NOMO-1 (cell line): ENCODE data around the gene IFT122.

ENCODE experiments used
- DNase-seq, 2 experiments: peaks; one replicate each; lab custom pipeline; 2025; ENCODE audit not compliant: unreplicated experiment in 2 of 2; lab: John Stamatoyannopoulos, UW

The IFT122 gene

GRCh38 chr3:129567176-129567705 is 127.2 kb downstream of the IFT122 start:
- DNase-seq = no peak

- no peak for DNase-seq
Observed at GRCh38 chr3:129567939-129568338, 127.9 kb downstream of the IFT122 start.

GRCh38 chr3:129569856-129570255 is 129.8 kb downstream of the IFT122 start:
- DNase-seq = no peak
